Stimulated activated CD4-positive, alpha-beta T cell treated with anti-CD3 and anti-CD28 coated beads, TNF-alpha, amount 100 ng/mL, for 1 hour (primary cell): ENCODE results near the gene WNT16.

Experiments
- DNase-seq, 3 donors: peaks; one replicate each; pipeline ENCODE4 v3.0.0-alpha.2; 2020; ENCODE audit warnings: low read depth in 3 of 3, low spot score in 1 of 3

The WNT16 gene

DNA sequence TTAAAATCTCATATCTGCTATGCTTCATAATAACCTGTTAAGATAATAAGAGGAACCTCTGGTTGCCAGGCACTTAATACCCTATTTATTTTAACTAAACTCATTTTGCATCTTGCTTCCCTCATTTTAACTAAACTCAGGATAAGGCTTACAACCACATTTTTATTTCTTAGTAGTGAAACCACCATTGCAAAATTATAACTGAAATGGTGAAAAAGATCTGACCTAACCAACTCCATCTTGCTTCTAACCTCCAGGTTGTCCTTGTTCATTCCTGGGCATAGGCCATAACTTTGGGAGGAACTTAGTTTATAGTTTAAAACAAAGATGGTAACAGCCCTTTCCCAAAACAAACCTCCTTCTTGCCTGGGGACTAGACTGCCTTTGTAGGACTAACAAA, 61.3 kb downstream of the WNT16 start:
- no peak for DNase-seq

DNA sequence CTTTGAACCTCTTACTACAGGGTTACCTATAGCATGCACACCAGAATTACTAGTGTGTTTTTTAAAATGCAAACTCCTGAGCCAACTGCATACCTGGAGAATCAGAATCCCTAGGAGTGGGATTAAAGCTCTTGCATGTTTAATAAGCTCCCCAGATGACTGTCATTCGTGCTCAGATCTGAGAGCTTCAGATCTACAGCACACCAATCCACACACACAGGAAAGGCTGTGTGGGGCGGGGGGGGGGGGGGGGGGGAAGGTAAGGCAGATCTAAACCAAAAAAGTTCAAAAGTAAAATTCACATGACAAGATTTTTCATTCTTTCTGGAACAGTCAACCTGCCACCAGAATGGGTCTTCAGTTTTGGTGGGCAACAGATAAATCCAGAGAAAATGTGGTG, 61.8 kb downstream of the WNT16 start:
- no peak for DNase-seq
